ENCODE results near the gene ANO9.

- TF ChIP-seq POLR2A (IDR thresholded peaks at IDR 0.05): no peak
- no peak for TF ChIP-seq CTCF (IDR thresholded peaks at IDR 0.05)
Measured at GRCh38 chr11:396511-396947, 45.3 kb downstream of the ANO9 start.
